Osteoblast (primary cell): ENCODE measurements around the gene ADAM22. TPM values are rescaled to one million over a fixed set of nuclear protein-coding genes. Genes with fewer than 3 reads are reported as not detected.

ENCODE experiments used
- DNase-seq: peaks from one replicate; pipeline ENCODE4 v3.0.0; 2011; ENCODE audit warnings: low spot score, mixed read lengths; ENCODE audit not compliant: insufficient read length; ENCODE audit errors: missing footprints
- H2AFZ ChIP-seq: 2 replicates; pipeline ENCODE4 v1.6.0; 2011; ENCODE audit warnings: mild to moderate bottlenecking, low read length
- H3K27ac ChIP-seq: 2 replicates; pipeline ENCODE4 v1.5.1; 2011; ENCODE audit warnings: mild to moderate bottlenecking, low read depth, low read length, moderate library complexity
- H3K27me3 ChIP-seq: 2 replicates; pipeline ENCODE4 v1.6.0; 2012; ENCODE audit warnings: mild to moderate bottlenecking, control low read depth, inconsistent platforms, low read length, moderate library complexity; ENCODE audit not compliant: insufficient read depth
- H3K36me3 ChIP-seq: 2 replicates; pipeline ENCODE4 v1.5.1; 2011; ENCODE audit warnings: mild to moderate bottlenecking, low read length, control low read depth, moderate library complexity; ENCODE audit not compliant: insufficient read depth
- H3K4me1 ChIP-seq: 2 replicates; pipeline ENCODE4 v1.5.1; 2011; ENCODE audit warnings: mild to moderate bottlenecking, low read length, control low read depth, moderate library complexity; ENCODE audit not compliant: insufficient read depth
- H3K4me2 ChIP-seq: 2 replicates; pipeline ENCODE4 v1.6.0; 2011; ENCODE audit warnings: mild to moderate bottlenecking, low read length; ENCODE audit not compliant: insufficient read depth
- H3K4me3 ChIP-seq: fragments of 200-600 bp; sonication (generic); 3 replicates; pipeline ENCODE4 v1.5.1; 2012; ENCODE audit warnings: mild to moderate bottlenecking, low read length, inconsistent platforms; ENCODE audit not compliant: insufficient read depth
- H3K79me2 ChIP-seq: 2 replicates; pipeline ENCODE4 v1.6.0; 2012; ENCODE audit warnings: mild to moderate bottlenecking, low read length, control low read depth, inconsistent platforms; ENCODE audit not compliant: insufficient read depth
- H3K9me3 ChIP-seq: 2 replicates; pipeline ENCODE4 v1.5.1; 2011; ENCODE audit warnings: low read depth, low read length, control low read depth
- H4K20me1 ChIP-seq: 2 replicates; pipeline ENCODE4 v1.6.0; 2012; ENCODE audit warnings: mild to moderate bottlenecking, low read length, control low read depth; ENCODE audit not compliant: insufficient read depth
- CTCF ChIP-seq: IDR thresholded peaks from 2 replicates; pipeline ENCODE4 v1.5.1; 2011; ENCODE audit warnings: mild to moderate bottlenecking, low read depth, low read length, moderate library complexity; ENCODE audit errors: extremely low read depth
- total RNA-seq: library from RNA; depleted of rRNA; stranded (reverse); fragments of >200 nt; gene quantifications from 2 replicates; pipeline ENCODE4 v1.2.3, GENCODE V29; 2012

Gene ADAM22
- total RNA-seq, 1 donor: 0.36 TPM

- H3K4me1 ChIP-seq: no peaks in the 10 kb centered on the region
- no peak overlapping the region for H3K27ac ChIP-seq
- H3K36me3 ChIP-seq: no peaks in the 10 kb centered on the region
- H4K20me1 ChIP-seq: no peaks in the 10 kb centered on the region
- no peak for TF ChIP-seq CTCF
- H3K4me2 ChIP-seq: no peak overlapping the region
- H2AFZ ChIP-seq: no peak overlapping the region
- H3K9me3 ChIP-seq: no peaks in the 10 kb centered on the region
- no peaks in the 10 kb centered on the region for H3K27me3 ChIP-seq
- no peaks in the 10 kb centered on the region for H3K79me2 ChIP-seq
- no peak for DNase-seq
- H3K4me3 ChIP-seq: no peak overlapping the region
These were observed 172.4 kb downstream of the ADAM22 start for GRCh38 chr7:88106434-88106833.

GRCh38 chr7:88109612-88110011 lies 175.6 kb downstream of the ADAM22 start:
- no peak overlapping the region for H3K4me3 ChIP-seq
- no peaks in the 10 kb centered on the region for H4K20me1 ChIP-seq
- no peaks in the 10 kb centered on the region for H3K9me3 ChIP-seq
- no peak for TF ChIP-seq CTCF
- H3K36me3 ChIP-seq: no peaks in the 10 kb centered on the region
- H2AFZ ChIP-seq: no peak overlapping the region
- H3K27me3 ChIP-seq: no peaks in the 10 kb centered on the region
- H3K4me2 ChIP-seq: no peak overlapping the region
- no peaks in the 10 kb centered on the region for H3K79me2 ChIP-seq
- H3K27ac ChIP-seq: no peak overlapping the region
- DNase-seq: no peak
- H3K4me1 ChIP-seq: no peaks in the 10 kb centered on the region

- no peaks in the 10 kb centered on the region for H3K9me3 ChIP-seq
- H4K20me1 ChIP-seq: no peaks in the 10 kb centered on the region
- DNase-seq: peak; percentile 61
- no peak overlapping the region for H3K27ac ChIP-seq
- H3K79me2 ChIP-seq: no peaks in the 10 kb centered on the region
- TF ChIP-seq CTCF: peak; percentile 55
- no peak overlapping the region for H3K4me2 ChIP-seq
- no peaks in the 10 kb centered on the region for H3K27me3 ChIP-seq
- no peaks in the 10 kb centered on the region for H3K4me1 ChIP-seq
- no peak overlapping the region for H2AFZ ChIP-seq
- no peaks in the 10 kb centered on the region for H3K36me3 ChIP-seq
- H3K4me3 ChIP-seq: no peak overlapping the region
These were observed 177.2 kb downstream of the ADAM22 start for GRCh38 chr7:88111140-88111743.

GRCh38 chr7:88111954-88112471 lies 178.0 kb downstream of the ADAM22 start:
- H3K36me3 ChIP-seq: no peaks in the 10 kb centered on the region
- no peak overlapping the region for H3K4me3 ChIP-seq
- no peaks in the 10 kb centered on the region for H4K20me1 ChIP-seq
- no peaks in the 10 kb centered on the region for H3K79me2 ChIP-seq
- H3K27ac ChIP-seq: no peak overlapping the region
- no peak for TF ChIP-seq CTCF
- H3K9me3 ChIP-seq: no peaks in the 10 kb centered on the region
- no peaks in the 10 kb centered on the region for H3K4me1 ChIP-seq
- H2AFZ ChIP-seq: no peak overlapping the region
- no peak for DNase-seq
- H3K27me3 ChIP-seq: no peaks in the 10 kb centered on the region
- no peak overlapping the region for H3K4me2 ChIP-seq
